Mesendoderm (in vitro differentiated cells): ENCODE data around the gene BCAR3.

Source experiments
- DNase-seq: peaks from one replicate; pipeline ENCODE4 v3.0.0; 2013
- H2AK5ac ChIP-seq: 2 replicates; pipeline ENCODE4 v1.6.1; 2013; ENCODE audit warnings: low read length, inconsistent platforms
- H2BK120ac ChIP-seq: 2 replicates; pipeline ENCODE4 v1.6.1; 2013; ENCODE audit warnings: low read depth, mild to moderate bottlenecking, low read length, moderate library complexity, mixed read lengths
- H2BK15ac ChIP-seq: replicated peaks from 2 replicates; pipeline ENCODE4 v1.6.1; 2013; ENCODE audit warnings: low read depth, mild to moderate bottlenecking, moderate library complexity
- H2BK5ac ChIP-seq: 2 replicates; pipeline ENCODE4 v1.6.1; 2013; ENCODE audit warnings: low read length, inconsistent platforms
- H3K18ac ChIP-seq: 2 replicates; pipeline ENCODE4 v1.6.1; 2013; ENCODE audit warnings: mild to moderate bottlenecking, low read length, mixed read lengths
- H3K23ac ChIP-seq: one replicate; pipeline ENCODE4 v1.6.1; 2013; ENCODE audit warnings: low read length
- H3K27ac ChIP-seq: 2 replicates; pipeline ENCODE4 v1.5.1; 2013; ENCODE audit warnings: low read depth, mild to moderate bottlenecking, inconsistent platforms, low read length, moderate library complexity
- H3K27me3 ChIP-seq: 2 replicates; pipeline ENCODE4 v1.6.1; 2013; ENCODE audit warnings: low read length, control low read depth, mild to moderate bottlenecking, inconsistent platforms; ENCODE audit not compliant: insufficient read depth, poor library complexity
- H3K36me3 ChIP-seq: 2 replicates; pipeline ENCODE4 v1.6.1; 2013; ENCODE audit warnings: low read length, inconsistent platforms; ENCODE audit not compliant: control insufficient read depth, insufficient read depth
- H3K4ac ChIP-seq: one replicate; pipeline ENCODE4 v1.6.1; 2013; ENCODE audit warnings: low read depth, mild to moderate bottlenecking, low read length, moderate library complexity
- H3K4me1 ChIP-seq: 2 replicates; pipeline ENCODE4 v1.6.1; 2013; ENCODE audit warnings: low read depth, low read length, inconsistent platforms; ENCODE audit not compliant: control insufficient read depth
- H3K4me2 ChIP-seq: 2 replicates; pipeline ENCODE4 v1.6.1; 2013; ENCODE audit warnings: low read length
- H3K4me3 ChIP-seq: 2 replicates; pipeline ENCODE4 v1.5.1; 2013; ENCODE audit warnings: mild to moderate bottlenecking, low read length
- H3K56ac ChIP-seq: one replicate; pipeline ENCODE4 v1.6.1; 2013; ENCODE audit warnings: low read length
- H3K79me1 ChIP-seq: 2 replicates; pipeline ENCODE4 v1.6.1; 2013; ENCODE audit warnings: low read length, inconsistent platforms
- H3K79me2 ChIP-seq: 2 replicates; pipeline ENCODE4 v1.6.1; 2013; ENCODE audit warnings: mild to moderate bottlenecking, low read length; ENCODE audit not compliant: control insufficient read depth, insufficient read depth
- H3K9ac ChIP-seq: 2 replicates; pipeline ENCODE4 v1.6.1; 2013; ENCODE audit warnings: low read length, inconsistent platforms
- H4K5ac ChIP-seq: one replicate; pipeline ENCODE4 v1.6.1; 2013; ENCODE audit warnings: low read length
- H4K8ac ChIP-seq: one replicate; pipeline ENCODE4 v1.6.1; 2013; ENCODE audit warnings: low read depth, mild to moderate bottlenecking, control low read depth, low read length, moderate library complexity
- WGBS: extraction: QIAGEN DNeasy Blood & Tissue Kit; methylation state at CpG from one replicate; pipeline ENCODE4 v1.1.7; 2013; ENCODE audit warnings: low lambda C conversion rate, missing lambda C conversion rate; ENCODE audit not compliant: insufficient coverage; ENCODE audit errors: extremely low coverage; 5-methylcytosine and 5-hydroxymethylcytosine counted together

The BCAR3 gene

GRCh38 chr1:93710499-93711453 is 29.1 kb upstream of the BCAR3 start:
- Histone ChIP-seq H2AK5ac (peak overlapping the region; percentile 7), H3K27ac (peak overlapping the region; percentile 84), H3K9ac (no peak overlapping the region), H3K27me3 (no peaks in the 10 kb centered on the region), H4K5ac (no peak overlapping the region), H3K4me1 (peaks cover 41% of the 10 kb centered on the region), H3K4me2 (no peak overlapping the region), H2BK120ac (no peak overlapping the region), H4K8ac (no peak overlapping the region), H3K18ac (peak overlapping the region; percentile 43), H3K36me3 (no peaks in the 10 kb centered on the region), H2BK15ac (no peak overlapping the region), H3K56ac (peak overlapping the region; percentile 78), H3K79me2 (no peaks in the 10 kb centered on the region), H3K23ac (no peak overlapping the region), H3K79me1 (no peaks in the 10 kb centered on the region), H3K4ac (no peak overlapping the region), H3K4me3 (no peak overlapping the region), H2BK5ac (peak overlapping the region; percentile 85)
- WGBS, result no CpG with 5 or more reads among the region's 10 CpGs
- DNase-seq, result peak; percentile 88

DNA sequence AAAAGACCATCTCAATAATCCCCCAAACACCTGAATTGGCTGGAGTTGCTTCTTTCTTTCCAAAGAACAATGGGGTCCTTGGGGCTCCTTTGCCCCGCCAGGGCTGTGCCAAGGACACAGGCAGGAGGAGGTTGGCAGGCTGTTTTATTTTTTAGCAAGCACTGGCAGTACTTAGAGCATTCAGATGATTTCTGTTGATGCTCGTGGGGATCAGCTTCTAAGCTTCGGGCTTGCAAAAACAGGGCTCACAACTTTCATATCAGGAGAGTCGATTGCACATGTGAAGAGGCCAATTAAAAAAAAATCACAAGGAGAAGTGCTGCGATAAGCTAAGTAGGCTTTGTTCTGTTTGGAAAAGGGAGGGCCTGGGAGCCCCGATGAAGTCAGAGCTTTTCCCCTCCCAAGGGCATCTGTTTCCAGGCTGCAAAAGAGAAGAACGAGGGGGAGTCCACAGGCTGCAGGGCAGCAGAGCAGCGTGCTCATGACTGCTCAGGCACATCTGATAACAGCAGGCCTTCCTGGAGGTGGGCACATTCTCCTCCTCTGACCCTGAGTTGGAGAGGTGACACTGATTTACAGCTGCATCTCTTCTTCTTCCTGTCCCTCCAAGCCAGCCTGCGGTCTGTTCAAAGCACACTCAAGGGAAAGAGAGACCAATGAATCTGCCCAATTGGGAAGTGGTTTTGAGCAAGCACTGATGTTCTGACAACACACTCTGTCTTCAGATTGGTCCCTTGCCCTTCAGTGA is 27.3 kb upstream of the BCAR3 start:
- no peaks in the 10 kb centered on the region for H3K27me3 ChIP-seq
- H3K79me1 ChIP-seq, result no peaks in the 10 kb centered on the region
- H2BK5ac ChIP-seq, result peak overlapping the region; percentile 58
- peak; percentile 63 for DNase-seq
- H3K27ac ChIP-seq, result no peak overlapping the region
- peak overlapping the region; percentile 73 for H2AK5ac ChIP-seq
- no peak overlapping the region for H3K9ac ChIP-seq
- no peak overlapping the region for H4K8ac ChIP-seq
- no peaks in the 10 kb centered on the region for H3K79me2 ChIP-seq
- no peak overlapping the region for H2BK120ac ChIP-seq
- H3K36me3 ChIP-seq, result no peaks in the 10 kb centered on the region
- H4K5ac ChIP-seq, result no peak overlapping the region
- WGBS, result no CpG with 5 or more reads among the region's 9 CpGs
- H3K4me3 ChIP-seq, result no peak overlapping the region
- H2BK15ac ChIP-seq, result no peak overlapping the region
- no peak overlapping the region for H3K23ac ChIP-seq
- no peak overlapping the region for H3K4ac ChIP-seq
- no peak overlapping the region for H3K4me2 ChIP-seq
- H3K18ac ChIP-seq, result peak overlapping the region; percentile 56
- H3K56ac ChIP-seq, result no peak overlapping the region
- peaks cover 36% of the 10 kb centered on the region for H3K4me1 ChIP-seq

DNA sequence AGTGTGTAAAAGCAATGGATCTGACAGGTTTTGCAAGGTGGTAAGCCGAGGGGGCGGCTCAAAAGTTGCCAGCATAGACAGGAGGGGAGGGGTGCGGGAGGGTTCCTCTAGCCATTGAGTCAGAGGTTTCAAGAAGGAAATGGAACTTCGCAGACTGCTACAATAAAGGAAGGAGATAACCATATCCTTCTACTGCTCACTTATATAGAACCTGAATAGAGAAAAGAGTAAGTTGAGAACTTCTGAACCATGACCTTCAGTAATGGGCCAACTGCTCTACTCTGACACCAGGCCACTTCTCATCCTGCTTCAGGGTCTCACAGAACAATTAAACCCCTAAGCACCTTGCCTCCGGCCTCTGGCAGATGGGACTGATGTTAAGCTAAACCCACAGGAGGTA is 26.3 kb upstream of the BCAR3 start:
- no peaks in the 10 kb centered on the region for H3K27me3 ChIP-seq

DNA sequence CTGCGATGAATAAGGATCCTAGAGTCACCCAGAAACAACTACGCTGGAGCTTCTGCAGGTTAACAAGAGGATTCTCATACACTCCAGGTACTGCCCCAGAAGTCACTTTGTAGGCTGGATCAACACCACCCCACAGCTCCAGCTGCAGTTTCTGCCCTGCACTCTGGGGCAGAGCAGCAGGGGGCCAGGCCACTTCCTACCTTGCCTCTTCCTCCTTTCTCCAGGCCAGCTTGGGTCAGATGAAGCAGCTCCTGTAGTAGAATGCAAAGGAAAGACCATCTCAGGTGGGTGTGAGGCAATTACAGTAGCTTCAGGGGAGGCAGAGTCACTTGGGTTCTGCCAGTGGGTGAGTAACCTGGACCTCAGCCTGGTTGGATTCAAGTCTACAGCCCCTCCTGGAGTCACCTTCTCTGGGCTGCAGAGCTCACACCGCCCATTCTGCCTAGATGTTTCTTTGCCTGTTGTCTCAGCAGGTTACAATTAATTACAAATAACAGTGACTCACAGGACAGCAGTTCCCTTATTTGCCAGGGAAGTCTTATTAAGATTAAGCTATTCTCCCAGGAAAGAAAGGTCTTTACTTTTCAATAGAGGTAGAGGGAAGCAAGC is 24.4 kb upstream of the BCAR3 start:
- WGBS, result no CpG with 5 or more reads among the region's 3 CpGs
- Histone ChIP-seq H2BK5ac (no peak overlapping the region), H3K36me3 (no peaks in the 10 kb centered on the region), H3K27me3 (no peaks in the 10 kb centered on the region), H3K23ac (no peak overlapping the region), H3K18ac (no peak overlapping the region), H3K27ac (no peak overlapping the region), H3K4me1 (peaks cover 18% of the 10 kb centered on the region), H2AK5ac (no peak overlapping the region), H3K9ac (no peak overlapping the region), H2BK15ac (no peak overlapping the region), H3K4me3 (no peak overlapping the region), H2BK120ac (no peak overlapping the region), H3K79me2 (no peaks in the 10 kb centered on the region), H3K4me2 (no peak overlapping the region), H3K4ac (peak overlapping the region; percentile 36), H4K5ac (no peak overlapping the region), H3K79me1 (no peaks in the 10 kb centered on the region), H3K56ac (peak overlapping the region; percentile 12), H4K8ac (no peak overlapping the region)
- DNase-seq, result peak; percentile 40

More for the DNA sequence above, 26.3 kb upstream of the BCAR3 start:
- Histone ChIP-seq H3K23ac (no peak overlapping the region), H3K27ac (no peak overlapping the region), H3K36me3 (no peaks in the 10 kb centered on the region), H3K4me2 (no peak overlapping the region), H3K79me2 (no peaks in the 10 kb centered on the region), H2AK5ac (no peak overlapping the region), H2BK15ac (no peak overlapping the region), H3K4ac (no peak overlapping the region), H4K5ac (no peak overlapping the region), H3K9ac (no peak overlapping the region), H2BK5ac (no peak overlapping the region), H2BK120ac (no peak overlapping the region), H3K79me1 (no peaks in the 10 kb centered on the region), H3K18ac (no peak overlapping the region), H3K4me1 (peaks cover 31% of the 10 kb centered on the region), H3K56ac (no peak overlapping the region), H4K8ac (no peak overlapping the region), H3K4me3 (no peak overlapping the region)
- WGBS, result no CpG with 5 or more reads among the region's 5 CpGs
- no peak for DNase-seq

DNA sequence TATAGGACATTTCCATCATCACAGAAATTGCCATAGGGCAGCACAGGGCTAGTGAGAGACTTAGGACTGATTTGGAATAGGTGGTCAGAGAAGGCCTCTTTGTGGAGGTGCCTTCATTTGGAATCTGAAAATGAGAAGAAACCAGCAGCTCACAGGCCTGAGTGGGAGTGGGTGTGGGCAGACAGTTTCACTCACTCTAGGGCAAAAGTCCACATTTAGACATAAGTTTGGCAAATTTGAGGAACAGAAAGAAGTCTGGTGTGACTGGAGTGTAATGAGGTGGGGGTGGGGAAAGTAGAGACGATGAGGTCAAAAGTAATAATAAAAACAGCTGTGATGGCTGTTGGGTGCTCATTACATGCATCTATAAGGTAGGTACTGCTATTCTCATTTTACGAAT is 22.4 kb upstream of the BCAR3 start:
- Histone ChIP-seq H3K79me1 (no peaks in the 10 kb centered on the region), H3K4me1 (peaks cover 10% of the 10 kb centered on the region), H4K8ac (no peak overlapping the region), H2BK120ac (no peak overlapping the region), H3K27ac (no peak overlapping the region), H3K18ac (no peak overlapping the region), H3K27me3 (no peaks in the 10 kb centered on the region), H3K56ac (no peak overlapping the region), H2BK15ac (no peak overlapping the region), H3K79me2 (no peaks in the 10 kb centered on the region), H3K4me2 (no peak overlapping the region), H3K36me3 (no peaks in the 10 kb centered on the region), H2AK5ac (peak overlapping the region; percentile 56), H3K9ac (no peak overlapping the region), H3K23ac (no peak overlapping the region), H3K4me3 (no peak overlapping the region), H4K5ac (no peak overlapping the region), H2BK5ac (no peak overlapping the region), H3K4ac (no peak overlapping the region)
- no CpG with 5 or more reads among the region's 2 CpGs for WGBS
- DNase-seq, result no peak
